22Rv1 (cell line): ENCODE results near the gene WIPF3.

Experiments used
- ZFX ChIP-seq: fragments of 450-650 bp; IDR thresholded peaks from 2 replicates; pipeline ENCODE4 v1.6.1; 2017; ENCODE audit warnings: antibody characterized with exemption, borderline replicate concordance
- TF ChIP-seq, protein P1 (sequence below): fragments of 450-650 bp; IDR thresholded peaks from 2 replicates; pipeline ENCODE4 v1.5.1; 2017; ENCODE audit warnings: mild to moderate bottlenecking

DNA sequence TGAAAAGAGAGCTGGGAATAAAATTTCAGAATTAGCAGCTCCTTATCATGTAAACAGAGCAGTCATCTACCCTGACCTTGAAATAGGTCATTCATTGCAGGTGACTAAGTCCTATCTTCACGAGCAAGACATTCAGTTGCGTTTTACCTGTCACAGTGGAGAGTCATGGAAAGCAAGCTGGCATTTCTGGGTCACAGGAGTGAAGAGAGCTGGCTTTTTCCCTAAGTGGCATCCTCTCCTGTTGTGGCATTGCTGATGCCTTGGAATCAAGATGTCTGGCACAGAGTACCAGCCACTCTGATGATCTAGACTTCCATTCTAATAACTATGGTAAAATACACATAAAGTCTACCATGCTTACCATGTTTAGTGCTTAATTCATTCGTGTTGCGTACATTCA lies 112.5 kb downstream of the WIPF3 start:
- TF ChIP-seq, protein P1, sequence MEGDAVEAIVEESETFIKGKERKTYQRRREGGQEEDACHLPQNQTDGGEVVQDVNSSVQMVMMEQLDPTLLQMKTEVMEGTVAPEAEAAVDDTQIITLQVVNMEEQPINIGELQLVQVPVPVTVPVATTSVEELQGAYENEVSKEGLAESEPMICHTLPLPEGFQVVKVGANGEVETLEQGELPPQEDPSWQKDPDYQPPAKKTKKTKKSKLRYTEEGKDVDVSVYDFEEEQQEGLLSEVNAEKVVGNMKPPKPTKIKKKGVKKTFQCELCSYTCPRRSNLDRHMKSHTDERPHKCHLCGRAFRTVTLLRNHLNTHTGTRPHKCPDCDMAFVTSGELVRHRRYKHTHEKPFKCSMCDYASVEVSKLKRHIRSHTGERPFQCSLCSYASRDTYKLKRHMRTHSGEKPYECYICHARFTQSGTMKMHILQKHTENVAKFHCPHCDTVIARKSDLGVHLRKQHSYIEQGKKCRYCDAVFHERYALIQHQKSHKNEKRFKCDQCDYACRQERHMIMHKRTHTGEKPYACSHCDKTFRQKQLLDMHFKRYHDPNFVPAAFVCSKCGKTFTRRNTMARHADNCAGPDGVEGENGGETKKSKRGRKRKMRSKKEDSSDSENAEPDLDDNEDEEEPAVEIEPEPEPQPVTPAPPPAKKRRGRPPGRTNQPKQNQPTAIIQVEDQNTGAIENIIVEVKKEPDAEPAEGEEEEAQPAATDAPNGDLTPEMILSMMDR: no peak
- TF ChIP-seq ZFX: no peak
